ENCODE results near the gene LGR4.

Gene LGR4

DNA sequence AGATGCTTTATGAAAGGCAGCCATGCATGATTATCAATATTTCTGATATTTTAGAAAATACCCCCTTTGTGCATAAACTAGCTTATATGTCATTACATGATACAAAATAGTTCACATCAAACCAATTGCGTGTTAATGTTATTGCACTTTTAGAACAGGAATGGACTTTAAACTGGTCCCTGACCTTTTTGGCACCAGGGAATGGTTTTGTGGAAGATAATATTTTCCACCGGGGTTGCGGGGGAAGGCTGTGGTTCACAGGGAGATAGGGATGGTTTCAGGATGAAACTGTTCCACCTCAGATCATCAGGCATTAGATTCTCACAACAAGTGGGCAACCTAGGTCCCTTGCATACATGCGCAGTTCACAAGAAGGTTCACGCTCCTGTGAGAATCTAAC is 16.5 kb upstream of the LGR4 start:
- no peak overlapping the region for H3K4me3 ChIP-seq (ENCODE audit: control insufficient read depth, low read depth, low read length)
- TF ChIP-seq, protein P1, sequence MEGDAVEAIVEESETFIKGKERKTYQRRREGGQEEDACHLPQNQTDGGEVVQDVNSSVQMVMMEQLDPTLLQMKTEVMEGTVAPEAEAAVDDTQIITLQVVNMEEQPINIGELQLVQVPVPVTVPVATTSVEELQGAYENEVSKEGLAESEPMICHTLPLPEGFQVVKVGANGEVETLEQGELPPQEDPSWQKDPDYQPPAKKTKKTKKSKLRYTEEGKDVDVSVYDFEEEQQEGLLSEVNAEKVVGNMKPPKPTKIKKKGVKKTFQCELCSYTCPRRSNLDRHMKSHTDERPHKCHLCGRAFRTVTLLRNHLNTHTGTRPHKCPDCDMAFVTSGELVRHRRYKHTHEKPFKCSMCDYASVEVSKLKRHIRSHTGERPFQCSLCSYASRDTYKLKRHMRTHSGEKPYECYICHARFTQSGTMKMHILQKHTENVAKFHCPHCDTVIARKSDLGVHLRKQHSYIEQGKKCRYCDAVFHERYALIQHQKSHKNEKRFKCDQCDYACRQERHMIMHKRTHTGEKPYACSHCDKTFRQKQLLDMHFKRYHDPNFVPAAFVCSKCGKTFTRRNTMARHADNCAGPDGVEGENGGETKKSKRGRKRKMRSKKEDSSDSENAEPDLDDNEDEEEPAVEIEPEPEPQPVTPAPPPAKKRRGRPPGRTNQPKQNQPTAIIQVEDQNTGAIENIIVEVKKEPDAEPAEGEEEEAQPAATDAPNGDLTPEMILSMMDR (IDR thresholded peaks at IDR 0.05; ENCODE audit: control insufficient read depth, insufficient read depth, low read depth, low read length, missing control alignments) = no peak
- no peak for DNase-seq (ENCODE audit: low read depth)

DNA sequence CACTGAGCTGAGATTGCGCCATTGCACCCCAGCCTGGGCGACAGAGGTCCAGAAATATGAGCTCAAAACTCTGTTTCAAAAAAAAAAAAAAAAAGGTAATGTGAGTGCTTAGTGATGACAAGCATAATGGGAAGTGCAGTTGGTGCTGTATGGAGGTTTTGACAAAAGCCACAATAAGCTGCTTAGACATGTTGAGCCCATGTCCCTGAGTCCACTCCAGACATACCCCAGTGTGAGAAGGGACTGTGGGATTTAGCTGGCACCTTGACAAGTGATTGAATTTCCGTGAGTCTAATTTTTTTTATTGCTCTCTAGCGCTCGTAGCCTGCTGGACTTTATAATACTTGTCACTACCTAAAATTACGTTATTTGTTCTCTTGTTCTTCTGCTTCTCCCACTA is 15.1 kb upstream of the LGR4 start:
- TF ChIP-seq, protein P1 (IDR thresholded peaks at IDR 0.05; ENCODE audit: control insufficient read depth, insufficient read depth, low read depth, low read length, missing control alignments) = no peak
- DNase-seq (ENCODE audit: low read depth) = no peak
- no peak overlapping the region for H3K4me3 ChIP-seq (ENCODE audit: control insufficient read depth, low read depth, low read length)

DNA sequence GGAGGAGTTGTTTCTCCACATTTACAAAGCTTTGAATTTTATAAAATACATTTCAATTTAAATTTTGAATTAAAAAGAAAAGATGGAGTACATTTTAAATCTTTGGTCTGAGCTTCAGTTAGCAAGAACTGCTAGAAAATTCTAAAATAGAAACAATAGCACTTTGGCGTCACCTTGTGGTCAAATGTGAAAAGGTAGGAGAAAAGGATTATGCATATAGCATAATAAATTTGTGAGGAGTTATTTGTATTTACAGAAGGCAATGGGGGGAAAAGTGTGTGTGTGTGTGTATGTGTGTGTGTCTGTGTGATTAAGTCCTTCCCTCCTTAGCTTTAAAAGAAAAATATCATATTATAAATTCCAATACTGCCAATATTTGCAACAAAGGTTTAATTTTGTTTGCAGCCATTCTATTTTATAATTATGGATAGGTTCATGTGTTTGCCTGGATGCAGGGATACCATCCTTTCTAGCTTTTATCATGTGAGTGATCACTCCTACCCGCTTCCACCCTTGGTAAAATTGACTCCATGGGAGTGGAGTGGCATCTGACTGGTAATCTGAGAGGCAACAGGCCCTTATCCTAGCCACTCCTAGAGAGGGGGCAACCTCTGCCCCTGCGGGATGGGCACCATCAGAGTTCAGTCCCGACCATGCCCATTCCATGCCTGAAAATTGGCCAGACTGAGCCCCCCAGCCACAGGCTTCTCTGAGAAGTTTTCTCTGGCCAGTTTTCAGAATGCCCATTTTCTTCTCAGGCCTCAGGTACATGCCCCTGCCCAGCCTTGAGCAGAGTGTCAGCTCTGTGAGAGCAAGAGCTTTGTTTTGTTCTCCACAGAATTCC is 13.6 kb upstream of the LGR4 start:
- TF ChIP-seq, protein P1 (IDR thresholded peaks at IDR 0.05; ENCODE audit: control insufficient read depth, insufficient read depth, low read depth, low read length, missing control alignments) = peak; percentile 80
- no peak overlapping the region for H3K4me3 ChIP-seq (ENCODE audit: control insufficient read depth, low read depth, low read length)
- DNase-seq (ENCODE audit: low read depth) = no peak

DNA sequence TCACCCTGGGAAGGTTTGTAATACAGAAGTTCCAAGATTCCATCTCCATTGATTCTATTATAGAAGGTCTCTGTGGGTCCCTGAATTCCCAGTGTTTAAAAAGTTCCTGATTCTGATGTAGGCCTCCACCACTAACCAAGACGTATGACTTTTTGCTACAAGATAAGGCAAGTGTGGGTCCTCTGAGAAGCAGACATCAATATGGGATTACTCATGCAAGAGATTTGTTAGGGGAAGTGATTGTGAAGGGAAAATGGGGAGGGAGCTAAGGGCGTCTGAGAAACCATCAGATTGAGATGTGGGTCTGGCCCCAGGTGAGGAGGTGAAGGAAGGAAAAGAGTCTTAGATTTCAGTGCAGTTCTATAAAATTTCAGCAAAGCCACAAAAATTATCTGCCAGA is 10.2 kb upstream of the LGR4 start:
- H3K4me3 ChIP-seq (ENCODE audit: control insufficient read depth, low read depth, low read length) = no peak overlapping the region
- TF ChIP-seq, protein P1 (IDR thresholded peaks at IDR 0.05; ENCODE audit: control insufficient read depth, insufficient read depth, low read depth, low read length, missing control alignments) = no peak
- DNase-seq (ENCODE audit: low read depth) = no peak

DNA sequence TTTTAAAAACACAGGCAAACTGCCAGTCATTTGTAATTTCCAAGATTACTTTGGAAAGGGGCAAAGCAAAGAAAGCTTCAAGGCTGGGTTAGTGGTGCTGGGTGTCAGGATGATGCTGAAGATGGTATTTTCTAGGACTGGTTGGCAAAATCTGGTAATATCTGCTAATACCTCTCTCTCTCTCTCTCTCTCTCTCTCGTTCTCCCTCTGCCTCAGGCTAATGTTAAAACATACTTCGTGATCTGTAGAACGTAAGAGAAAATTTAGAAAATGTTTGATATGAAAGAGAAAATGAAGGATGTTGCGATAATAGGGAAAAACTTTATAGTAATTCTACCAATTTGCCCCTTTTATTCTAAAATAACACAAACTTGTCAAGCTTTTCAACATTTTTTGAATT is 9.4 kb upstream of the LGR4 start:
- H3K4me3 ChIP-seq (ENCODE audit: control insufficient read depth, low read depth, low read length) = no peak overlapping the region
- TF ChIP-seq, protein P1 (IDR thresholded peaks at IDR 0.05; ENCODE audit: control insufficient read depth, insufficient read depth, low read depth, low read length, missing control alignments) = no peak
- no peak for DNase-seq (ENCODE audit: low read depth)

DNA sequence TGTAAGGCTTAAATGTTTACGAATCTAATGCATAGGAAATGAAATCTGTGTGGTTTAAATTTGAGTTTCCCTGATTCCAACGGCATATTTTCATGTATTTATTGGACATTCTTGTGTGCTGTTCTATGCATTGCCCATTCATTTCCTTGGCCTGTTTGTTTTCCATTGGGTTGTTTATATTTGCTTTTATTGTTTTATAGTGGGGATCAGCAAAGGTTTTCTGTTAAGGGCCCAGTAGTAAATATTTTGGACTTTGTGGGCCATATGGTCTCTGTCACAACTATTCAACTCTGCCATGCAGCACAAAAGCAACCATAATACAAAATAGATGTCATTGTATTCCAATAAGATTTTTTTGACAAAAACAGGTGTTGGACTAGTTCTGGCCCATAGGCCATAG is 5.2 kb upstream of the LGR4 start:
- H3K4me3 ChIP-seq (ENCODE audit: control insufficient read depth, low read depth, low read length) = no peak overlapping the region
- DNase-seq (ENCODE audit: low read depth) = no peak
- TF ChIP-seq, protein P1 (IDR thresholded peaks at IDR 0.05; ENCODE audit: control insufficient read depth, insufficient read depth, low read depth, low read length, missing control alignments) = no peak

All from AG09309 (cell line).